Heart left ventricle (tissue), 13 donors: ENCODE data around the gene PIK3R6.

Experiments used
- POLR2A ChIP-seq, 2 donors: fragments of 450-650 bp; IDR thresholded peaks; one replicate each; pipeline ENCODE4 v1.6.1; 2017; ENCODE audit warnings: antibody characterized with exemption in 2 of 2, mild to moderate bottlenecking in 2 of 2, moderate library complexity in 2 of 2
- TF ChIP-seq, protein P1 (sequence below), 12 donors: fragments of 200-600 bp; sonication (generic) in 4 of 12; IDR thresholded peaks; one replicate each; pipeline versions ENCODE4 v1.5.0 to v1.8.0; 2018 to 2022; ENCODE audit warnings: antibody characterized with exemption in 12 of 12, mild to moderate bottlenecking in 5 of 12
- donor health status: ischemic (EF 13 %, LVEDD 7.1; RV severe dilation, severe dysfunction).
- donor health status: DM: no; HTN: yes; CAD: no.
- donor health status: DM: no; HTN: no; CAD: no.
- donor health status: ischemic (EF 25% LVEDD 6.9; RV normal size, moderate dysfunction).
- donor health status: ischemic (EF 25% LVEDD 5.7; RV mildly dilated, moderate dysfunction).
- donor health status: ischemic (EF 35%, LVEDD 5.7; RV mildly dilated, moderate dysfunction).
- donor health status: nonischemic (EF 11% LVEDD 7.7; RV severe dilation, severe dysfunction).
- donor health status: DM: yes; HTN: yes; CAD: no.
- donor health status: PGD.
- donor health status: ischemic (EF 29% LVEDD 5.4; RV normal size, mild dysfunction).
- donor health status: nonischemic (EF 23%, LVEDD 6.1; RV moderate dilation, normal function).

DNA sequence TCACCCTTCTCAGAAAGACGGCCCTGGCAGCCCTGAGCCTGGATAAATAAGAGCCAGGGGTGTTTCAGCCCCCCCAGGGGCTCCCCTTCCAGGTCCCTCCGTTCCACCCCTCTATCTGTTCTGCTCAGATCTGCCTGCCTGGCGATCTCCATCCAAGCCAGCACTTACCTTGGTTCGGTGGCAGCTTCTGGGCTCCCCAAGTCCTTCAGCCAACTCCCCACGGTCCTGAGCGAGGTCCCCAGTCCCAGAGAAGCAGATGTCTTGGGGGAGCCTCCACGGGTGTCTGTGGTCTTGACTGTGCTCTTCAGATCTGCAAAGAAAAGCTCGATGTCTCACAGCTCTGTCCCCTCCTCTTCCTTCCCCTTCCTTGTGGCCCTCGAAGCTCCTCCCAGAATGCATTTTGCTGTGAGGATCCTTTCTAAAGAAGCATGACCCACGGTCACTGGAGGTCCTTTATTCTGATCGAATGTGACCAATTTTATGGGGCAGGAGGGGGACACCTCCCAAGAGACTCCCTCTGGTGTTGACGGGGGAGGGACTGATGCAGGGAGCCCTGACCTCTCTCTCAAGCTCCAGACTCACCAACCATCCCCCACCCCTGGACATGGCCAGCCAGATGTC, at the start of gene PIK3R6:
- TF ChIP-seq, protein P1, sequence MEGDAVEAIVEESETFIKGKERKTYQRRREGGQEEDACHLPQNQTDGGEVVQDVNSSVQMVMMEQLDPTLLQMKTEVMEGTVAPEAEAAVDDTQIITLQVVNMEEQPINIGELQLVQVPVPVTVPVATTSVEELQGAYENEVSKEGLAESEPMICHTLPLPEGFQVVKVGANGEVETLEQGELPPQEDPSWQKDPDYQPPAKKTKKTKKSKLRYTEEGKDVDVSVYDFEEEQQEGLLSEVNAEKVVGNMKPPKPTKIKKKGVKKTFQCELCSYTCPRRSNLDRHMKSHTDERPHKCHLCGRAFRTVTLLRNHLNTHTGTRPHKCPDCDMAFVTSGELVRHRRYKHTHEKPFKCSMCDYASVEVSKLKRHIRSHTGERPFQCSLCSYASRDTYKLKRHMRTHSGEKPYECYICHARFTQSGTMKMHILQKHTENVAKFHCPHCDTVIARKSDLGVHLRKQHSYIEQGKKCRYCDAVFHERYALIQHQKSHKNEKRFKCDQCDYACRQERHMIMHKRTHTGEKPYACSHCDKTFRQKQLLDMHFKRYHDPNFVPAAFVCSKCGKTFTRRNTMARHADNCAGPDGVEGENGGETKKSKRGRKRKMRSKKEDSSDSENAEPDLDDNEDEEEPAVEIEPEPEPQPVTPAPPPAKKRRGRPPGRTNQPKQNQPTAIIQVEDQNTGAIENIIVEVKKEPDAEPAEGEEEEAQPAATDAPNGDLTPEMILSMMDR (IDR thresholded peaks at IDR 0.05), result no peak
- TF ChIP-seq POLR2A (IDR thresholded peaks at IDR 0.05), result no peak
